A204.1 (cell line): ENCODE data around the gene EHD2.
A peak's percentile ranks its signal among the peaks of the same experiment; 100 is the strongest.
"Not testable (repeated sequence)": the region's sequence is repeated elsewhere in the genome, so short reads cannot be mapped to it uniquely, and the experiment has no call there.

Experiments
- FAIRE-seq: peaks from 2 replicates; lab custom pipeline; 2012; peaks lifted over from hg19 to GRCh38; lab: Jason Lieb, UNC

The EHD2 gene

GRCh38 chr19:47714855-47715254, 1.6 kb downstream of the EHD2 start:
- FAIRE-seq, result not testable (repeated sequence)

GRCh38 chr19:47716270-47716937, 3.2 kb downstream of the EHD2 start:
- FAIRE-seq, result no peak

DNA sequence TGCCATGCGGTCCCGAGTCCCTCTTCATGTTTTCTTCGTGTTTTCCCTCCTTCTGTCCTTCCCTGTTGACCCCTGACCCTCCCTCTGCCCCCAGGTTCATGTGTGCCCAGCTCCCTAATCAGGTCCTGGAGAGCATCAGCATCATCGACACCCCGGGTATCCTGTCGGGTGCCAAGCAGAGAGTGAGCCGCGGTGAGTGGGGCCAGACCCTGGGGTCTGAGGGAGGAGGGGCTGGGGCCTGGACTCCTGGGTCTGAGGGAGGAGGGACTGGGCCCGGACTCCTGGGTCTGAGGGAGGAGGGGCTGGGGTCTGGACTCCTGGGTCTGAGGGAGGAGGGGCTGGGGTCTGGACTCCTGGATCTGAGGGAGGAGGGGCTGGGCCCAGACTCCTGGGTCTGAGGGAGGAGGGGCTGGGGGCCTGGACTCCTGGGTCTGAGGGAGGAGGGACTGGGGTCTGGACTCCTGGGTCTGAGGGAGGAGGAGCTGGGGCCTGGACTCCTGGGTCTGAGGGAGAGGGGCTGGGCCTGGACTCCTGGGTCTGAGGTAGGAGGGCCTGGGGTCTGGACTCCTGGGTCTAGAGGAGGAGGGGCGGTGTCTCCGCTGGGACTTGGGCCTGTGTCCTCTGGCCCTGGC, 5.3 kb downstream of the EHD2 start:
- not testable (repeated sequence) for FAIRE-seq

- FAIRE-seq, result no peak
These were observed 6.0 kb downstream of the EHD2 start for GRCh38 chr19:47719047-47719859.

GRCh38 chr19:47720669-47721422, 7.6 kb downstream of the EHD2 start:
- no peak for FAIRE-seq

GRCh38 chr19:47723581-47723940, 10.3 kb downstream of the EHD2 start:
- no peak for FAIRE-seq

GRCh38 chr19:47725759-47726401, 12.7 kb downstream of the EHD2 start:
- FAIRE-seq, result no peak

DNA sequence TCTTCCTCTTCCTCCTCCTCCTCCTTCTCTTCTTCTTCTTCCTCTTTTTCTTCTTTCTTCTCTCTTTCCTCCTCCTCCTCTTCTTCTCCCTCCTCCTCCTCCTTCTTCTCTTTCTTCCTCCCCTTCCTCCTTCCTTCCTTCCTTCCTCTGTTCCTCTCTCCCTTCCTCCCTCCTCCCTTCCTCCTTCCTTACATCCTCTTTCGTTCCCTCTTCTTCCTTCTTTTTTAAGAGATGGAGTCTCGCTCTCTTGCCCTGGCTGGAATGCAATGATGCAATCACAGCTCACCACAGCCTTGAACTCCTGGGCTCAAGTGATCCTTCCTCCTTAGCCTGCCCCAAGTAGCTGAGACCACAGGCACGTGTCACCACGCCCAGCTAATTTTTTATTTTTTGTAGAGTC, 13.2 kb downstream of the EHD2 start:
- FAIRE-seq, result no peak

- FAIRE-seq, result not testable (repeated sequence)
These were observed 15.1 kb downstream of the EHD2 start for GRCh38 chr19:47728295-47728694.

GRCh38 chr19:47729468-47729798, 16.2 kb downstream of the EHD2 start:
- no peak for FAIRE-seq

DNA sequence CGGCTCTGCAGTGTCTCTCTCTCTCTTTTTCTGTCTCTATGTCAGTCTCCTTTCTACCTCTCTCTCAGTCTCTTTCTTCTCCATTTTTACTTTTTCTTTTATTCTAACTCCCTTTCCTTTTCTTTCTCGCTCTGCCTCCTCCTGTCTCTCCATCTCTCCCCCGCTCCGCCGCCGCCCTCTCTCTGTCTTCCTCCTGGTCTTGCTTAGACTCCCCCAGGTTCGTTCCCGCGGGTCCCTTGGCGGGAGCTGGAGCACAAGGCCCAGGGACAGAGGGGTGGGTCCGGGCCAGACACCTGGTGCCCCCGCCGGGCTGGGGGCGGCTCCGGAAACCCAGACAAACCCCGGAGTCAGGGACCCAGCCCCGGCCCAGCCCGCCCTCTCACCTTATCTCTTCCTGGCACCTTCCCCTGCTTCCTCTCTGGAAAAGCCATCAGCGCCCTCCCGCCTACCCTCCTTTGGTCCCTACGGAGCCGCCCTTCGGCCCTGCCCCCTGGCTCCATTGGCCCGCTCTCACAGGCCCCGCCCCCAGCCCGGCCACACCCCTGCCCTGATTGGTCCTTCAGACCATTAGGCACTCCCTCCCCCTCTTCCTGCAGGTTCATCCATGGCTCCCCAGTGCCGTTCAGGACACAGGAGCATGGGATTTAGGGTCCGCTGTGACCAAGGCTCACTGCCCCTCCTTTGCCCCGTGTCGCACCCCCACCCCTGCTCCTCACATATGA, 16.7 kb downstream of the EHD2 start:
- FAIRE-seq, result no peak

- FAIRE-seq, result no peak
These were observed 17.3 kb downstream of the EHD2 start for GRCh38 chr19:47730521-47730889.

DNA sequence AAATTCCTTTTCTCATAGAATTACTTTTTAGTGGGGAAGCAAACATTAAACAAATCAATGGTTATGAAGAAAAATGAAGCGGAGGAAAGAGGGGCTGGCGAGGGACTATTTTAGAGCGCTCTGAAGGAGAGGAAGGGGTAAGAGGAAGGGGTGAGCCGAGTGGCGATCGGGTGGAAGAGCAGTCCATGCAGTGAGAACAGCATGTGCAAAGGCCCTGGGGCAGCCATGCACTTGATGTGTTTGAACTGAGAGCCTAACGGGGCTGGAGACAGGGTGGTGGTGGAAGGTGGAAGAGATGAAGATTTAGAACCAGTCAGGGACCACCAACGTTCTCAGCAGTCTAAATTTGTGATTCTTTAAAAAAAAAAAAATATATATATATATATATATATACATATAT, 17.7 kb downstream of the EHD2 start:
- no peak for FAIRE-seq

DNA sequence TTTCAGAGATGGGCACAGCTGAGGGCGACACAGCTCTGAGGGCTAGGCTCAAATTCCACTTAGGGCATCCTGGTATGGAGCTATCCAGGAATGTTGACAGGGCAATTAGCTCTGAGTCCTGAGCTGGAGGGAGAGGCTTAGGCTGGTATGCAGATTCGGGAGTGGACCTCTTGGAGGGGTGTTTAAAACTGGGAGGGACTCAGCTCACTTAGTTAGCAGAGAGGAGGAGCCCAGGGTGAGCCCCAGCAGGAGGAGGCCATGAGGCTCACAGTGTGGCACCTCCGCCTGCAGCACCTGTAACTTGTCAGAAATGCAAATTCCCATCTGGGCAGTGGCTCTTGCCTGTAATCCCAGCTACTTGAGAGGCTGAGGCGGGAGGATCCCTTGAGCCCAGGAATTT, 21.9 kb downstream of the EHD2 start:
- no peak for FAIRE-seq

GRCh38 chr19:47740866-47741519, 27.8 kb downstream of the EHD2 start:
- FAIRE-seq, result no peak

DNA sequence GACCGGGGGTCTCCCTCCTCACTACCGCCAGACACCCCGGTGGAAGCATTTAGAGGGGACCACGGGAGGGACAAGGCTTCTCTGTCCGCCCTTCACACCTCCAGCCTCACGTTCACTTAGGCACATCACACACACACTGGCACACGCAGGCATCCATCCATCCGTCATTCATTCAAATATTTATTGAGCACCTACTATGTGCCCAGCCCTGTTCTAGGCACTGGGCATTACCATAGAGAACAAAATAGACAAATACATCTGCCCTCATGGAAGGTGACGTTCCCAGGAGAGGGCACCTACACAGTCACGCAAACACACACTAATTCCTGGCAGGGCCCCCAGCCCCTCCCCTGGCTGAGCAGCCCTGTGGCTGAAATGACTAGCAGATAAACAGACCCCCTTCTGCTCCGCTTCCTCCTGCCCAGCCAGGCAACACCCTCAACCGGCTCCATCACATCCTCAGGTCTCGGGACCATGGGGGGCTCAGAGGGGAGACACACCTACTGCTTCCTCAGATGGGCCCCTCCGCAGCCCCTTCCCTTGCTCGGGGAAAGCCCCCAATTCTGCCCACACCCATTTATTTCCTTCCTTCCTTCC, 28.4 kb downstream of the EHD2 start:
- FAIRE-seq, result no peak

DNA sequence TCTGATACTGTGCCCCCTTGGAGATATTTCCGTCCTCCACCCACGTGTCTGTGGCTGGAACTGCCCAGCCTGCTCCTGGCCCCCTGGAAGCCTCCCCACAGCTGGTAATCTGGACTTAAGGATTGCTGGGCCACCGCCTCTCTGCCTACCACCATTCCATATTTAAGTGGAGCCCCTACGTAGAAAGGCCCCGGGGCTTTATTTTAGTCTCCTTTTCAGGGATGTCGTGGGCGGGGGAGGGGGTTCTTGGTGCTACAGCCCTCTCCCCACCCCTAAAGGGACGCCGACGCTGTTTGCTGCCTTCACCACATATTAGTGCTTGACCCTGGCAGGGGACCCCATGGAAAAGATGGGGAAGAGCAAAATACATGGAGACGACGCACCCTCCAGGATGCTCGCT, 29.4 kb downstream of the EHD2 start:
- FAIRE-seq, result no peak

DNA sequence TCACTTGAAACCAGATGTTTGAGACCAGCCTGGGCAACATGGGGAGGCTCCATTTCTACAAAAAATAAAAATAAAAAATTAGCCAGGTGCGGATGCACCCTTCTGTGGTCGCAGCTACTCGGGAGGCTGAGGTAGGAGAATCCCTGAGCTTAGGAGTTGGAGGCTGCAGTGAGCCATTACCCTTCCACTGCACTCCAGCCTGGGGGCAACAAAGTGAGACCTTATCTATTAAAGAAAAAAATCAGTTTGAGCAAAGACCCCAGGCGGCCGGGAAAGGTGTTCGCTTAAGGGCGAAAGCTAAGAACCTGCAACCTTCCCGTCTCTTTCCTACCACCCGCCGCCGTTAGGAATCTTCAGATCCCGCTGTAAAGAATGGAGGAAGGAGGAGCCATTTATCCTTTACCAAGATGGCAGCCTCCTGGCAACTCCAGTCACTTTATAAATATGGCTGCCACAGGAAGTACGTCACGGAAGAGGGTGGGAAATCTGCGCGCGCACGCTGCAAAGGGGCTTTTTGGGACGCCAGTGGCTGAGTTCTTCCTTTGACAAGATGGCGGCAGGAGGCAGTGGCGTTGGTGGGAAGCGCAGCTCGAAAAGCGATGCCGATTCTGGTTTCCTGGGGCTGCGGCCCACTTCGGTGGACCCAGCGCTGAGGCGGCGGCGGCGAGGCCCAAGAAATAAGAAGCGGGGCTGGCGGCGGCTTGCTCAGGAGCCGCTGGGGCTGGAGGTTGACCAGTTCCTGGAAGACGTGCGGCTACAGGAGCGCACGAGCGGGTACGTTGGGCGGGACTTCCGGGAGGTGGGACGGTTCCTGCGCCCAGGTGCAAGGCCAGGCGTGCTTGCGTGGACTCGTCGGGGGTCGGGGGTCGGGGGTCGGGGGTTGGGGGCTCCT, 32.0 kb downstream of the EHD2 start, which contains the start of gene NOP53:
TSS of gene NOP53 (plus strand) at position 537 of the 892 bp plus-strand sequence. CDS start at position 551, 14 bp downstream.
- FAIRE-seq, result peak; percentile 95

DNA sequence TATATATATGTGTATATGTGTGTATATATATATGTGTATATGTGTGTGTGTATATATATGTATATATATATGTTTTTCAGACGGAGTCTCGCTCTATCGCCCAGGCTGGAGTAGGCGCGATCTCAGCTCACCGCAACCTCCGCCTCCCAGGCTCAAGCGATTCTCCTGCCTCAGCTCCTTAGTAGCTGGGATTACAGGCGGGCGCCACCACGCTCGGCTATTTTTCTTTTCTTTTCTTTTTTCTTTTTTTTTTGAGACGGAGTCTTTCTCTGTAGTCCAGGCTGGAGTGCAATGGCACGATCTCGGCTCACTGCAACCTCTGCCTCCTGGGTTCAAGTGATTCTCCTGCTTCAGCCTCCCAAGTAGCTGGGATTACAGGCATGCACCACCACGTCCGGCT, 32.9 kb downstream of the EHD2 start:
- FAIRE-seq, result not testable (repeated sequence)

DNA sequence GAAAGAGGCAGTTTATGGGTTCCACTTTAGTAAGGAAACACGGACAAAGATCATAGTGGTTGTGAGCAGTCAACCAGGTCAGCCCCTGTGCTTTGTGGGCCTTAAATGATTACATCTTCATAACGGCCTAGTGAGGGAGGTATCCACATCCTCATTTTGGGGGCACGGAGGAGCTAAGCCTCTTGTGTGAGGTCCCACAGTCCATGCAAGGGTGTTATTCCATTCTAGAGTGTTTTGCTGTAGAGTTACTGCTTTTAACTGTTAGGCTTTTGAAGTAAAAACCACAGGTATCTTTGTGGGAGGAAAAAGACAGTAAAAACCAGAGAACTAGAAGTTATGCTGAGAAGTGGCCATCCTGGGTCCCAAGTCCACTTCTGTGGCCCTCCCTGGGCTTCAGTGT, 36.1 kb downstream of the EHD2 start:
- no peak for FAIRE-seq
